Esophagus muscularis mucosa (tissue), 4 donors: ENCODE measurements around the gene HECTD2. TPM values are rescaled to one million over a fixed set of nuclear protein-coding genes. Genes with fewer than 3 reads are reported as not detected.
A peak's percentile ranks its signal among the peaks of the same experiment; 100 is the strongest.

Experiments
- DNase-seq: peaks from one replicate; pipeline ENCODE4 v3.0.0-alpha.2; 2017; ENCODE audit errors: extremely low spot score
- H3K27ac ChIP-seq, 4 donors: fragments of 200-600 bp; sonication (generic); replicated peaks in 1 of 4; 1 replicate in 3 of 4; 2 replicates in 1 of 4; pipeline ENCODE4 v1.5.1; 2016 to 2019; ENCODE audit warnings: mild to moderate bottlenecking in 1 of 4
- H3K27me3 ChIP-seq, 4 donors: fragments of 200-600 bp; sonication (generic); one replicate each; pipeline versions ENCODE4 v1.5.1 to v1.6.0; 2016 to 2019
- H3K36me3 ChIP-seq, 4 donors: fragments of 200-600 bp; sonication (generic); one replicate each; pipeline ENCODE4 v1.5.1; 2016 to 2019
- H3K4me1 ChIP-seq, 4 donors: fragments of 200-600 bp; sonication (generic); one replicate each; pipeline ENCODE4 v1.5.1; 2016 to 2019
- H3K4me3 ChIP-seq, 4 donors: fragments of 200-600 bp; sonication (generic); 1 replicate in 2 of 4; 2 replicates in 2 of 4; pipeline ENCODE4 v1.5.1; 2016 to 2019; ENCODE audit warnings: mild to moderate bottlenecking in 4 of 4, moderate library complexity in 1 of 4
- H3K9me3 ChIP-seq, 4 donors: fragments of 200-600 bp; sonication (generic); 1 replicate in 3 of 4; 2 replicates in 1 of 4; pipeline ENCODE4 v1.5.1; 2016 to 2019
- CTCF ChIP-seq, 3 experiments: fragments of 200-600 bp in 2 of 3; fragments of 450-650 bp in 1 of 3; sonication (generic) in 2 of 3; IDR thresholded peaks; one replicate each; pipeline ENCODE4 v1.5.1; 2017 to 2019; ENCODE audit warnings: antibody characterized with exemption in 3 of 3, mild to moderate bottlenecking in 2 of 3, moderate library complexity in 1 of 3
- EP300 ChIP-seq: sonication (generic); formaldehyde crosslinking; IDR thresholded peaks from one replicate; pipeline ENCODE4 v1.6.1; 2017; ENCODE audit warnings: antibody characterized with exemption
- POLR2A ChIP-seq: fragments of 450-650 bp; IDR thresholded peaks from one replicate; pipeline ENCODE4 v1.6.1; 2017; ENCODE audit warnings: antibody characterized with exemption, moderate library complexity, mild to moderate bottlenecking, low read depth
- POLR2AphosphoS5 ChIP-seq, 2 donors: sonication (generic); formaldehyde crosslinking; IDR thresholded peaks; one replicate each; pipeline ENCODE4 v1.6.1; 2017; ENCODE audit warnings: antibody characterized with exemption in 2 of 2
- WGBS: methylation state at CpG from one replicate; pipeline ENCODE4 v1.1.5; 2018; 5-methylcytosine and 5-hydroxymethylcytosine counted together
- intact Hi-C: fragments of 100-400 bp; cut with DNase I; formaldehyde crosslinking; loops from one replicate; pipeline ENCODE4 v1.15.1; 2023
- total RNA-seq, 4 donors: library from RNA; depleted of rRNA; stranded (reverse); fragments of >200 nt; gene quantifications; one replicate each; pipeline versions ENCODE4 v1.1.0 to v1.2.1, GENCODE V29; 2016

HECTD2 gene
- total RNA-seq, 4 donors from 2014 or later: 18.2 to 29.5 (median 21.5) TPM

GRCh38 chr10:91512458-91512857 is 102.3 kb downstream of the HECTD2 start:
- intact Hi-C loops: loop anchor here (5.0 kb wide), 1 partner anchor 120 kb away; the partner anchor contains the start of gene PPP1R3C
- Histone ChIP-seq H3K27me3 (no peaks in the 10 kb centered on the region), H3K9me3 (peaks cover 0 to 4% (median under 1%) of the 10 kb centered on the region in 4 donors), H3K4me1 (peaks cover 0 to 26% (median 13%) of the 10 kb centered on the region in 4 donors), H3K4me3 (no peak overlapping the region), H3K36me3 (peaks cover 0 to 4% (median 0%) of the 10 kb centered on the region in 4 donors), H3K27ac (peak overlapping the region in 1 of 4 donors; percentile 26)
- no peak for DNase-seq
- TF ChIP-seq POLR2AphosphoS5 (IDR thresholded peaks at IDR 0.05): no peak
- TF ChIP-seq CTCF (IDR thresholded peaks at IDR 0.05): no peak
- TF ChIP-seq POLR2A: no peak
- TF ChIP-seq EP300: no peak
- WGBS: 81% methylated on average over 1 of the region's 1 CpG

GRCh38 chr10:91513598-91514424 is 103.7 kb downstream of the HECTD2 start:
- peaks cover 0 to 4% (median 0%) of the 10 kb centered on the region in 4 donors for H3K36me3 ChIP-seq
- no peak overlapping the region for H3K4me3 ChIP-seq
- peak overlapping the region in 2 of 4 donors; percentile 8 to 18 for H3K27ac ChIP-seq
- H3K9me3 ChIP-seq: peaks cover 0 to 10% (median 4%) of the 10 kb centered on the region in 4 donors
- peaks cover 0 to 26% (median 13%) of the 10 kb centered on the region in 4 donors for H3K4me1 ChIP-seq
- no peak for TF ChIP-seq CTCF (IDR thresholded peaks at IDR 0.05)
- no peak for TF ChIP-seq POLR2A
- TF ChIP-seq POLR2AphosphoS5 (IDR thresholded peaks at IDR 0.05): no peak
- TF ChIP-seq EP300: no peak
- 37% methylated on average over 2 of the region's 2 CpGs for WGBS
- intact Hi-C loops: loop anchor here (5.0 kb wide), 1 partner anchor 118 kb away; the partner anchor contains the start of gene PPP1R3C
- no peak for DNase-seq
- H3K27me3 ChIP-seq: no peaks in the 10 kb centered on the region

- Histone ChIP-seq H3K4me3 (no peak overlapping the region), H3K4me1 (peaks cover 0 to 26% (median 12%) of the 10 kb centered on the region in 4 donors), H3K27me3 (no peaks in the 10 kb centered on the region), H3K27ac (no peak overlapping the region), H3K36me3 (peaks cover 0 to 4% (median 0%) of the 10 kb centered on the region in 4 donors), H3K9me3 (peaks cover 0 to 10% (median 4%) of the 10 kb centered on the region in 4 donors)
- intact Hi-C loops: loop anchor here (5.0 kb wide), 1 partner anchor 118 kb away; the partner anchor contains the start of gene PPP1R3C
- TF ChIP-seq CTCF (IDR thresholded peaks at IDR 0.05): no peak
- no peak for TF ChIP-seq EP300
- no peak for TF ChIP-seq POLR2AphosphoS5 (IDR thresholded peaks at IDR 0.05)
- no peak for TF ChIP-seq POLR2A
- no peak for DNase-seq
- WGBS: 95% methylated on average over 1 of the region's 1 CpG
These were observed 104.6 kb downstream of the HECTD2 start for GRCh38 chr10:91514787-91515186.

GRCh38 chr10:91517394-91517793 is 107.2 kb downstream of the HECTD2 start:
- peaks cover 5 to 28% (median 16%) of the 10 kb centered on the region in 4 donors for H3K4me1 ChIP-seq
- DNase-seq: no peak
- peaks cover 0 to 10% (median 4%) of the 10 kb centered on the region in 4 donors for H3K9me3 ChIP-seq
- H3K27ac ChIP-seq: no peak overlapping the region
- TF ChIP-seq CTCF (IDR thresholded peaks at IDR 0.05): no peak
- TF ChIP-seq EP300: no peak
- no peak for TF ChIP-seq POLR2A
- TF ChIP-seq POLR2AphosphoS5 (IDR thresholded peaks at IDR 0.05): no peak
- no peak overlapping the region for H3K4me3 ChIP-seq
- peaks cover 0 to 4% (median 0%) of the 10 kb centered on the region in 4 donors for H3K36me3 ChIP-seq
- H3K27me3 ChIP-seq: no peaks in the 10 kb centered on the region
- intact Hi-C loops: no loop called here
